Small intestine (tissue), 16 donors: ENCODE results near the gene KLHL4. TPM values are rescaled to one million over a fixed set of nuclear protein-coding genes. Genes with fewer than 3 reads are reported as not detected.
"Not testable (repeated sequence)": the region's sequence is repeated elsewhere in the genome, so short reads cannot be mapped to it uniquely, and the experiment has no call there.

Experiments
- DNase-seq, 2 donors: peaks; one replicate each; pipeline versions ENCODE4 v3.0.0 to v3.0.0-alpha.2; 2013
- FAIRE-seq: peaks from 2 replicates; lab custom pipeline; 2012; peaks lifted over from hg19 to GRCh38; lab: Jason Lieb, UNC
- H3K27ac ChIP-seq, 3 donors: one replicate each; pipeline ENCODE4 v1.5.1; 2013; ENCODE audit warnings: low read length in 2 of 3, mild to moderate bottlenecking in 2 of 3, control low read depth in 1 of 3, inconsistent platforms in 1 of 3, low read depth in 1 of 3, moderate library complexity in 1 of 3
- H3K27me3 ChIP-seq, 3 donors: one replicate each; pipeline ENCODE4 v1.6.1; 2013; ENCODE audit warnings: low read length in 3 of 3, inconsistent platforms in 1 of 3; ENCODE audit not compliant: control insufficient read depth in 3 of 3, insufficient read depth in 3 of 3
- H3K36me3 ChIP-seq, 3 donors: one replicate each; pipeline ENCODE4 v1.6.1; 2013; ENCODE audit warnings: low read length in 3 of 3, inconsistent platforms in 1 of 3, low read depth in 1 of 3, mild to moderate bottlenecking in 1 of 3, moderate library complexity in 1 of 3; ENCODE audit not compliant: control insufficient read depth in 3 of 3, insufficient read depth in 2 of 3
- H3K4me1 ChIP-seq, 3 donors: one replicate each; pipeline ENCODE4 v1.6.1; 2013; ENCODE audit warnings: low read length in 2 of 3, inconsistent platforms in 1 of 3, low read depth in 1 of 3, mild to moderate bottlenecking in 1 of 3, moderate library complexity in 1 of 3; ENCODE audit not compliant: control insufficient read depth in 3 of 3, insufficient read depth in 2 of 3
- H3K4me3 ChIP-seq, 3 donors: one replicate each; pipeline ENCODE4 v1.5.1; 2013; ENCODE audit warnings: low read length in 3 of 3, control low read depth in 1 of 3, inconsistent platforms in 1 of 3, low read depth in 1 of 3, mild to moderate bottlenecking in 1 of 3, moderate library complexity in 1 of 3
- H3K9me3 ChIP-seq, 2 donors: one replicate each; pipeline ENCODE4 v1.6.1; 2013; ENCODE audit warnings: low read depth in 1 of 2, low read length in 1 of 2; ENCODE audit not compliant: control insufficient read depth in 2 of 2, insufficient read depth in 1 of 2
- WGBS, 3 donors: extraction: QIAGEN DNeasy Blood & Tissue Kit; methylation state at CpG; one replicate each; pipeline ENCODE4 v1.1.7; 2013; 5-methylcytosine and 5-hydroxymethylcytosine counted together
- long read RNA-seq, 10 donors: transcript quantifications; one replicate each; lab custom pipeline, GENCODE V29; 2026
- polyA plus RNA-seq, 4 donors: library from polyadenylated mRNA; stranded (reverse) in 3 of 4; unstranded in 1 of 4; fragments of 200-250 nt in 3 of 4; fragments of 120-200 nt in 1 of 4; gene quantifications; one replicate each; pipeline versions ENCODE4 v1.2.1 to v1.2.3, GENCODE V29; 2013
- donor health status: healthy with polysubstance abuse.
- donor health status: control.
- donor health status: control.
- donor health status: Bipolar disorder and iron deficiency.
- donor health status: healthy.

Gene KLHL4, protein sequence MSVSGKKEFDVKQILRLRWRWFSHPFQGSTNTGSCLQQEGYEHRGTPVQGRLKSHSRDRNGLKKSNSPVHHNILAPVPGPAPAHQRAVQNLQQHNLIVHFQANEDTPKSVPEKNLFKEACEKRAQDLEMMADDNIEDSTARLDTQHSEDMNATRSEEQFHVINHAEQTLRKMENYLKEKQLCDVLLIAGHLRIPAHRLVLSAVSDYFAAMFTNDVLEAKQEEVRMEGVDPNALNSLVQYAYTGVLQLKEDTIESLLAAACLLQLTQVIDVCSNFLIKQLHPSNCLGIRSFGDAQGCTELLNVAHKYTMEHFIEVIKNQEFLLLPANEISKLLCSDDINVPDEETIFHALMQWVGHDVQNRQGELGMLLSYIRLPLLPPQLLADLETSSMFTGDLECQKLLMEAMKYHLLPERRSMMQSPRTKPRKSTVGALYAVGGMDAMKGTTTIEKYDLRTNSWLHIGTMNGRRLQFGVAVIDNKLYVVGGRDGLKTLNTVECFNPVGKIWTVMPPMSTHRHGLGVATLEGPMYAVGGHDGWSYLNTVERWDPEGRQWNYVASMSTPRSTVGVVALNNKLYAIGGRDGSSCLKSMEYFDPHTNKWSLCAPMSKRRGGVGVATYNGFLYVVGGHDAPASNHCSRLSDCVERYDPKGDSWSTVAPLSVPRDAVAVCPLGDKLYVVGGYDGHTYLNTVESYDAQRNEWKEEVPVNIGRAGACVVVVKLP
- 1 to 10 TPM in 1 of 4 donors, under 1 TPM in 2, not detected in 1; 0.54 to 1.3 (median 0.61) TPM for polyA plus RNA-seq
- long read RNA-seq, donor 1, full-length matches to known transcripts: 2 of 2 reads
- long read RNA-seq, donor 1, partial matches to known transcripts: 0 of 2 reads
- long read RNA-seq, donor 1, other reads (novel, unspliced or antisense): 0 of 2 reads
- long read RNA-seq, donor 2: 0 reads
- long read RNA-seq, donor 3, full-length matches to known transcripts: 1 of 1 reads
- long read RNA-seq, donor 3, partial matches to known transcripts: 0 of 1 reads
- long read RNA-seq, donor 3, other reads (novel, unspliced or antisense): 0 of 1 reads
- long read RNA-seq, donor 4: 0 reads
- long read RNA-seq, donor 5: 0 reads
- long read RNA-seq, donor 6: 0 reads
- long read RNA-seq, donor 7, full-length matches to known transcripts: 2 of 2 reads
- long read RNA-seq, donor 7, partial matches to known transcripts: 0 of 2 reads
- long read RNA-seq, donor 7, other reads (novel, unspliced or antisense): 0 of 2 reads
- long read RNA-seq, donor 8, full-length matches to known transcripts: 1 of 1 reads
- long read RNA-seq, donor 8, partial matches to known transcripts: 0 of 1 reads
- long read RNA-seq, donor 8, other reads (novel, unspliced or antisense): 0 of 1 reads
- long read RNA-seq, donor 9: 0 reads
- long read RNA-seq, donor 10, full-length matches to known transcripts: 3 of 3 reads
- long read RNA-seq, donor 10, partial matches to known transcripts: 0 of 3 reads
- long read RNA-seq, donor 10, other reads (novel, unspliced or antisense): 0 of 3 reads

GRCh38 chrX:87517571-87518141 lies at the start of gene KLHL4:
Gene KLHL4 (plus strand): TSS chrX:87517802. CDS start chrX:87517894, 92 bp downstream.
- H3K27me3 ChIP-seq: no peaks in the 10 kb centered on the region
- no peaks in the 10 kb centered on the region for H3K9me3 ChIP-seq
- WGBS, 3 donors: 2 to 21% (median 15%) methylated on average over 8 of the region's 8 CpGs
- H3K36me3 ChIP-seq: no peaks in the 10 kb centered on the region
- DNase-seq (peak in 1 of 2 donors; percentile 1), FAIRE-seq (no peak)
- H3K4me3 ChIP-seq: peak within 1 kb of the TSS in 1 of 3 donors; percentile 29
- H3K4me1 ChIP-seq: no peaks in the 10 kb centered on the region
- peak within 1 kb of the TSS in 2 of 3 donors; percentile 2 to 44 for H3K27ac ChIP-seq

- peaks cover 0 to 9% of the 10 kb centered on the region in 2 donors for H3K9me3 ChIP-seq
- DNase-seq (no peak), FAIRE-seq (no peak)
- no peak overlapping the region for H3K4me3 ChIP-seq
- WGBS, 3 donors: 16 to 25% (median 17%) methylated on average over 2 of the region's 2 CpGs
- no peaks in the 10 kb centered on the region for H3K36me3 ChIP-seq
- no peak overlapping the region for H3K27ac ChIP-seq
- no peaks in the 10 kb centered on the region for H3K27me3 ChIP-seq
- no peaks in the 10 kb centered on the region for H3K4me1 ChIP-seq
Observed at GRCh38 chrX:87468941-87469340, 48.7 kb upstream of the KLHL4 start.

DNA sequence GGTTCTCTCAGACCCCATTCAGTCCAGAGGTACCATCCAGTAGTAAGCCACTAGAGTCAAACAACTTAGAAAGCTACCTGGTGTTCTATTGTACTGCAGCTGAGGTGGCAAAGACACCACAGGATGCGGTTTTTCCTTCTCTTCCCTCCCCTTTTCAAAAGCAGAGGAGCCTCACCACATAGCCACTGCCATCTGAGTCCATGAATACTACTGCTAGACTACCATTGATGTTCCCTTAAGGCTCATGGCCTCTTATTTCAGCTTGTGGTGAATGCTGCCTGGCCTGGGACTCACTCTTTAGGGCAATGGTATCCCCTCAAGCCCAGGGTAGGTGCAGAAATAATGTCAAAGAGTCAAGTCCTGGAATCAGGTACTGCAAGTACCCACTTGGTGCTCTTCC lies 41.8 kb upstream of the KLHL4 start:
- Histone ChIP-seq H3K36me3 (no peaks in the 10 kb centered on the region), H3K4me3 (no peak overlapping the region), H3K9me3 (peaks cover 0 to 7% of the 10 kb centered on the region in 2 donors), H3K27me3 (no peaks in the 10 kb centered on the region), H3K27ac (no peak overlapping the region), H3K4me1 (no peaks in the 10 kb centered on the region)
- DNase-seq (no peak), FAIRE-seq (no peak)
- 14 to 37% (median 20%) methylated on average over 1 of the region's 1 CpG for WGBS, 3 donors

DNA sequence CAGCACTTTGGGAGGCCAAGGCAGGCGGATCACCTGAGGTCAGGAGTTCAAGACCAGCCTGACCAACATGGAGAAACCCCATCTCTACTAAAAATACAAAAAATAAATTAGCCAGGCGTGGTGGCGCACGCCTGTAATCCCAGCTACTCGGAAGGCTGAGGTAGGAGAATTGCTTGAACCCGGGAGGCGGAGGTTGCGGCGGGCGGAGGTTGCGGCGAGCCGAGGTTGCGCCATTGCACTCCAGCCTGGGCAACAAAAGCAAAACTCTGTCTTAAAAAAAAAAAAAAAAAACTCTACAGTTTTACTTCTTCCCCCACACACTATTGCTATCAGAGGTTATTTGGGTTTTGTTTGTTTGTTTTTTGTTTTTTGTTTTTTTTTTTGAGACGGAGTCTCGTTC lies 38.9 kb upstream of the KLHL4 start:
- H3K27ac ChIP-seq, DNase-seq, H3K4me3 ChIP-seq, H3K36me3 ChIP-seq, FAIRE-seq, H3K9me3 ChIP-seq, H3K27me3 ChIP-seq, H3K4me1 ChIP-seq: not testable (repeated sequence)
- WGBS, 3 donors: 92 to 94% (median 94%) methylated on average over 7 to 16 of the region's 16 CpGs

GRCh38 chrX:87489071-87489470 lies 28.5 kb upstream of the KLHL4 start:
- 67 to 83% (median 82%) methylated on average over 2 of the region's 2 CpGs for WGBS, 3 donors
- no peaks in the 10 kb centered on the region for H3K9me3 ChIP-seq
- H3K36me3 ChIP-seq: no peaks in the 10 kb centered on the region
- no peaks in the 10 kb centered on the region for H3K27me3 ChIP-seq
- H3K4me3 ChIP-seq: no peak overlapping the region
- no peak for DNase-seq
- no peak overlapping the region for H3K27ac ChIP-seq
- no peaks in the 10 kb centered on the region for H3K4me1 ChIP-seq
- FAIRE-seq: no peak

GRCh38 chrX:87515836-87516235 lies 1.8 kb upstream of the KLHL4 start:
- 67 to 93% (median 88%) methylated on average over 1 of the region's 1 CpG for WGBS, 3 donors
- FAIRE-seq: no peak
- H3K4me1 ChIP-seq: no peaks in the 10 kb centered on the region
- H3K27me3 ChIP-seq: no peaks in the 10 kb centered on the region
- no peak for DNase-seq
- H3K36me3 ChIP-seq: no peaks in the 10 kb centered on the region
- no peak overlapping the region for H3K27ac ChIP-seq
- H3K4me3 ChIP-seq: no peak overlapping the region
- H3K9me3 ChIP-seq: no peaks in the 10 kb centered on the region

- Histone ChIP-seq H3K27ac (no peak overlapping the region), H3K4me1 (no peaks in the 10 kb centered on the region), H3K9me3 (no peaks in the 10 kb centered on the region), H3K36me3 (no peaks in the 10 kb centered on the region), H3K27me3 (no peaks in the 10 kb centered on the region), H3K4me3 (no peak overlapping the region)
- FAIRE-seq (no peak), DNase-seq (no peak)
Observed at GRCh38 chrX:87516717-87517121, 883 bp upstream of the KLHL4 start.
